GM13977 (cell line): Measurements from ENCODE around the gene CST1.
"Not testable (repeated sequence)": the region's sequence is repeated elsewhere in the genome, so short reads cannot be mapped to it uniquely, and the experiment has no call there.

Experiments
- DNase-seq: peaks from one replicate; pipeline ENCODE4 v3.0.0; 2012; ENCODE audit warnings: low spot score
- in situ Hi-C: fragments of 300-500 bp; cut with MboI; formaldehyde crosslinking; loops from one replicate; pipeline ENCODE4 v1.12.0; 2022; ENCODE audit warnings: low sequenced_read_pairs, low pct_unique_long_range_greater_than_20kb, mixed read lengths, inconsistent platforms; ENCODE audit not compliant: unreplicated experiment
- TF ChIP-seq, protein P1 (sequence below): IDR thresholded peaks from 2 replicates; pipeline ENCODE4 v1.5.1; 2012; ENCODE audit warnings: mild to moderate bottlenecking, control low read depth; ENCODE audit not compliant: insufficient read depth; ENCODE audit errors: extremely low read depth, missing control alignments

Gene CST1

DNA sequence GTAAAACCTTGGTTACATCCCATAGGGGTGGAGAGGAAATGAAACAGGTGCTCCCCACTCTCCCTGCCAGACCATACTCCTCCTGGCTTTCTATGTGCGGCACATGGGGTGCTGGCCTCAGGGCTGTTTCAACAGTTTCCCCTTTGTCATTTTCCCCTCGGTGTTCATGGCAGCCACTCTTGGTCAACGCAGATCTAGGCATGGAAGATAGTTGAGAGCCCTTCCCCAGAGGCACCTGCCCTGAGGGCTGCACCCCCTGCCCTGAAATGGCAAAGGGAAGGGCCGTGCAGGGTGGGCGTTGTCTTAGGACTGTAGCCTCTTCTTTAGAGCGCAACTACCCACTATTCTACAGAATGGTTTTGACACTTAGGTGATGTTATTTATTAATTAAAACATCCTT, 4.4 kb downstream of the CST1 start:
- DNase-seq: no peak
- in situ Hi-C loops: no loop called here
- TF ChIP-seq, protein P1, sequence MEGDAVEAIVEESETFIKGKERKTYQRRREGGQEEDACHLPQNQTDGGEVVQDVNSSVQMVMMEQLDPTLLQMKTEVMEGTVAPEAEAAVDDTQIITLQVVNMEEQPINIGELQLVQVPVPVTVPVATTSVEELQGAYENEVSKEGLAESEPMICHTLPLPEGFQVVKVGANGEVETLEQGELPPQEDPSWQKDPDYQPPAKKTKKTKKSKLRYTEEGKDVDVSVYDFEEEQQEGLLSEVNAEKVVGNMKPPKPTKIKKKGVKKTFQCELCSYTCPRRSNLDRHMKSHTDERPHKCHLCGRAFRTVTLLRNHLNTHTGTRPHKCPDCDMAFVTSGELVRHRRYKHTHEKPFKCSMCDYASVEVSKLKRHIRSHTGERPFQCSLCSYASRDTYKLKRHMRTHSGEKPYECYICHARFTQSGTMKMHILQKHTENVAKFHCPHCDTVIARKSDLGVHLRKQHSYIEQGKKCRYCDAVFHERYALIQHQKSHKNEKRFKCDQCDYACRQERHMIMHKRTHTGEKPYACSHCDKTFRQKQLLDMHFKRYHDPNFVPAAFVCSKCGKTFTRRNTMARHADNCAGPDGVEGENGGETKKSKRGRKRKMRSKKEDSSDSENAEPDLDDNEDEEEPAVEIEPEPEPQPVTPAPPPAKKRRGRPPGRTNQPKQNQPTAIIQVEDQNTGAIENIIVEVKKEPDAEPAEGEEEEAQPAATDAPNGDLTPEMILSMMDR: no peak

DNA sequence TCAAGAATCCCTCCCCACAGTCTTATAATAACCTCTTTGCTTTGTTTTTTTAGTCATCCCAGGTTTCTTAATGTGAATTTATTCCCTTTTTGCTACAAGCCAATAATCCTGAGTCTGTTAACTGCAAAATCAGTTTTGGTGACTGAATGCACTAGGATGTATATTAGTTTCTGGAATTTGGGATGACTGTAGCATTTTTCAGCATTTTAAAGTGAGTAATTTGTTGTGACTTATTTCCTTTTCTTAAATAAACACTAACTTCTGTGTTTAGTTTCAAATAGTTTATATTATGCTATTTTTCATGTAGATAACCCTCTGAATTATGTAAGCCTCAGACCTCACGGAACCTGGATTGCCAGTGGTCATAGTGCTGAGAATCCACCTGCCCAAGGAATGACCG, 5.5 kb downstream of the CST1 start:
- TF ChIP-seq, protein P1: no peak
- in situ Hi-C loops: no loop called here
- DNase-seq: no peak

DNA sequence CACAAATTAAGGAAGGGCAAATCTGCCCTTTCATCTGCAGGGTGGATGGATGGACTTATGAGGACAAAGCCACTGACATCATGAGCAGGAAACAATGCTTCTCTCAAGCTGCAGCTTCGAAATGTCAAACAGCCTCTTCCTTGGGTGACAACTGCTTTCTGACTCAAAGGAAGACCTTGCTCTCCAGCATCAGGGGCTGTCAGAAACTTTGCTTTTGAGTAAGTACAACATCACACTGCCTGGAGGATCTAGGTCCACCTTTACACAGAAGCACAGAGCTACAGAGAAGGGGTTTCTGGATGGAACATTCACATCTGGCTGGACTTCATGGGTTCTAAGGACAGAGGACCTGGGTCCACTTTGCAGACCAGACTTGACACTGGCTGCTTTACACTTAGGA, 5.9 kb downstream of the CST1 start:
- in situ Hi-C loops: no loop called here
- TF ChIP-seq, protein P1: no peak
- DNase-seq: no peak

DNA sequence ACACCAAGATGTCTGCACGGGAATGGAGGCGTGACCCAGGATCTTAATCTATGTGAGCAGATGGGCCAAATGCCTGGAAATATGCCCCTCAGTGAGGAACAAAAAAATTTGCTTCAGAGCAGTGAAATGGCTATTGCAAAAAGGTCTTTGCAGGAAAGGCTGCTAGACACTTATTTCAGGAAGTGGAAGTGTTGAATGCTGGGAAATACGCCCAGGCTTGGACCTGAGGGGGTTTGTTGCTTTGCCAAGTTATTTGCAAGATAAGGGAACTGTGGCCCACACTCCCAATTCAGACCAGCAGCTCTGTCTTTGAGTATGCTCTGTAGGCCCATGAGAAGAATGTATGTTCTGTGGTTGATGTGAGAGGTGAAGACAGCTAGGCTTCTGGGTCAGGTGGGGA, 15.3 kb downstream of the CST1 start:
- in situ Hi-C loops, DNase-seq: not testable (repeated sequence)

DNA sequence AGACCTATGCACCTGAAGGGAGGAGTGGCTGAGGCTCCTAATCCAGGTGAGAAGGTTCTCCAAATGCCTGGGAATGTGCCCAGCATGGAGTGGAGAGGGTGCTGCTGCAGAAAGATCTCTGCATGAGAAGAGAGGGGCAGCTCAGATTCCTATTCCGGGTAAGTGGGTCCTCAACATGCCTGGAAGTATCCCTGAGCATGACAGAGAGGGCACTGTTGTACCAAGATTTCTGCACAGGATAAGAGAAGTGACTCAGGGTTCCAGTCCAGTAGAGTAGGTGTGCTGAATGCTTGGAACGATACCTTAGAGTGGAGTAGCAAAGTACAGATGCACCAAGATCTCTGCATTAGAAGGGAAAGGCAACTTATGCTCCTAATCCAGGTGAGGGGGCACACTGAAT, 15.8 kb downstream of the CST1 start:
- DNase-seq, in situ Hi-C loops: not testable (repeated sequence)

DNA sequence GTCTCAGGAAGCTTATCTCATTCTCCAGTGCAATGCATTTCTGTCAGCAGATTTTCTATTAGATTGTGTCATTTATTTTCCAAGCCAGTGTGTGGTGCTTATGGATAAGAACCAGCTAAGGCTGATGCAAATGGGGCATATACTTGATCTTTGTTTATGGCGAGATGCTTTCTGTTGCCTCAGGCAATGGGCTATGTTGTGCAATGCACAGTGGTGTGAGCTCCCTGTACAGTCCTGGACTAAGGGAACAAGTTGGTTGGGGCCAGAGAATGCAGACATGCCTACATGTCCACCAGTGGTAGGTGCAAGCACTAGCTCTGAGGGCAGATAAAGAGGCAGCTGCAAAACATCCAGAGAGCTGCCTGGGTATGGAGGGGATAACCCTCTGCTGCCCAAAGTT, 16.3 kb downstream of the CST1 start:
- in situ Hi-C loops, DNase-seq: not testable (repeated sequence)

DNA sequence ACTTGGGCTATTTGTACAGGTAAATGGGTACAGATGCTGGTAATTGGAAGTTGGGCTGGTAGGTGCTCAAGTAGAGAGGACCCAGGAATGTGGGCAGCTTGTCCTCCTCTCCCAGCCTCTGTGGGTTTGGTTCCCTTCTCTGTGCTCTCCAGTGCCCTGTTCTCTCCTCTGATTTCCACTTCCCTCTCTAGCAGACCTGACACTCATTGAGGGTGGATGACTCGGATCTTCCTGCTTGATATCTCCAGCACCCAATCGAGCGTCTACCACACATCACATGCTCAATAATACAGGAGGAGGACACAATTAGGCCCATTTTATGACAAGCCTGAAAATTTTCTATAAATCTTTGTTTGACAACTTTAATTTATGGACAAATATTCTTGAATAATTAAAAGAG, 23.7 kb downstream of the CST1 start:
- in situ Hi-C loops: no loop called here
- TF ChIP-seq, protein P1: no peak
- DNase-seq: no peak

DNA sequence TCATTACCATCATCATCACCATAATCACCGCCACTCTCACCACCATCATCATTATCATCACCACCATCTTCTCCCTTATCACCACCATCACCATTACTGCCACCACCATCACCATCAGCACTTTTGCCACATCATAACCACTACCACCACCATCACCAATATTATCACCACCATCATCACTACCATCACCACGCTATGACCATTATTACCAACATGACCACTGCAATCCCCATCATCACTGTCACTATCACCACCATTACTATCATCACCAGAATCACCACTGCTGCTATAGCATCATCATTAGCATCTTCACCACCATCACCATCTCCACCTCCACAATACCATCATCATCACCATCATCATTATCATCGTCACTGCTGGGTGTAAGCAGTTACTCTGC, 25.6 kb downstream of the CST1 start:
- TF ChIP-seq, protein P1: no peak
- in situ Hi-C loops: no loop called here
- no peak for DNase-seq
